GM12892 (cell line): Measurements from ENCODE around the gene TESK1.

ENCODE experiments used
- POLR2A ChIP-seq: IDR thresholded peaks from 2 replicates; pipeline ENCODE4 v1.6.1; 2011; ENCODE audit warnings: low read depth, low read length, control low read depth
- POLR2AphosphoS5 ChIP-seq: IDR thresholded peaks from 2 replicates; pipeline ENCODE4 v1.6.1; 2011; ENCODE audit warnings: low read depth, low read length, control low read depth
- TAF1 ChIP-seq: IDR thresholded peaks from 2 replicates; pipeline ENCODE4 v1.6.1; 2011; ENCODE audit warnings: low read depth, mild to moderate bottlenecking, control low read depth, low read length, borderline replicate concordance

DNA sequence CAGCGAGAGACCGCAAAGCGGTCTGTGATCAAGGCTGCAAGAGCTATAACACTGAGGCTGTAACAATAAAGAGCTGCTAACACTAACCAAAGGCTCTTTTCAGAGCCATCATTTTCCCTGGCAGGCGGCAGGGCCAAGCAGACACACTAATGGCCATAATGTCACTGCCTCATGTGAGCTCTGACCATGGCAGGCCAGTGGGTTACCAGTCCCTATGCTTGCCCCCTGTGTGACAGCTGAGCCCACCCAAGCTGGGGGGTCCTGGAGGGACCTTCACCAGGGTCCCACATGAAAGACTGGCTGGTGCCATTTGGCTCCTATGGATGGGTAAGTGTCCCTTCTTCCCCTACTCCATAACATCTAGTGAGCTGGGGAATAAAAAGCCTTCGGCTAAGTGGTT, 29.6 kb upstream of the TESK1 start:
- TF ChIP-seq POLR2A = no peak
- no peak for TF ChIP-seq TAF1
- no peak for TF ChIP-seq POLR2AphosphoS5
